SU-DHL-6 (cell line): ENCODE measurements around the gene CCDC18.

Experiments used
- H2AFZ ChIP-seq: fragments of 200-600 bp; sonication (generic); 2 replicates; pipeline ENCODE4 v1.6.1; 2014; ENCODE audit warnings: low read depth, mild to moderate bottlenecking, moderate library complexity, mixed read lengths, antibody characterized with exemption, low read length; ENCODE audit not compliant: severe bottlenecking
- H3F3A ChIP-seq: fragments of 200-600 bp; shearing (Covaris generic); 2 replicates; pipeline ENCODE4 v1.6.0; 2016; ENCODE audit warnings: antibody characterized with exemption, mild to moderate bottlenecking; ENCODE audit not compliant: insufficient read depth
- H3K27ac ChIP-seq: fragments of 200-600 bp; sonication (generic); 2 replicates; pipeline ENCODE4 v1.5.1; 2016; ENCODE audit warnings: low read depth, mild to moderate bottlenecking, low read length, moderate library complexity, mixed read lengths
- H3K27me3 ChIP-seq: fragments of 200-600 bp; sonication (generic), shearing (Covaris generic); 2 replicates; pipeline ENCODE4 v1.6.0; 2014; ENCODE audit warnings: mild to moderate bottlenecking, low read length
- H3K36me3 ChIP-seq: fragments of 200-600 bp; sonication (generic); 2 replicates; pipeline ENCODE4 v1.6.1; 2014; ENCODE audit warnings: mild to moderate bottlenecking, low read length, mixed read lengths
- H3K4me2 ChIP-seq: fragments of 300-600, 200-600 bp; shearing (Covaris generic), sonication (generic); 2 replicates; pipeline ENCODE4 v1.6.0; 2014; ENCODE audit warnings: low read length, low read depth, mild to moderate bottlenecking; ENCODE audit not compliant: poor library complexity, severe bottlenecking
- H3K4me3 ChIP-seq: fragments of 200-600 bp; sonication (generic); 2 replicates; pipeline ENCODE4 v1.5.1; 2014; ENCODE audit warnings: antibody characterized with exemption, low read length, mild to moderate bottlenecking, mixed read lengths; ENCODE audit not compliant: insufficient read depth, poor library complexity, severe bottlenecking
- H3K79me2 ChIP-seq: fragments of 200-600 bp; sonication (generic); 2 replicates; pipeline ENCODE4 v1.6.1; 2014; ENCODE audit warnings: mild to moderate bottlenecking, low read length, moderate library complexity; ENCODE audit not compliant: insufficient read depth
- H3K9ac ChIP-seq: fragments of 200-600 bp; sonication (generic); 2 replicates; pipeline ENCODE4 v1.7.0; 2014; ENCODE audit warnings: mild to moderate bottlenecking, low read length
- H3K9me2 ChIP-seq: fragments of 200-600 bp; sonication (generic); replicated peaks from 2 replicates; pipeline ENCODE4 v1.6.1; 2014; ENCODE audit warnings: low read length; ENCODE audit not compliant: insufficient read depth
- H3K9me3 ChIP-seq: fragments of 200-600 bp; sonication (generic); 2 replicates; pipeline ENCODE4 v1.6.1; 2014; ENCODE audit warnings: low read length, mixed read lengths; ENCODE audit not compliant: insufficient read depth
- H4K20me1 ChIP-seq: fragments of 200-600 bp; sonication (generic); 2 replicates; pipeline ENCODE4 v1.6.1; 2014; ENCODE audit warnings: low read depth, mild to moderate bottlenecking, antibody characterized with exemption, low read length, moderate library complexity, mixed read lengths
- EZH2phosphoT487 ChIP-seq: fragments of 200-600 bp; sonication (generic), shearing (Covaris generic); conservative IDR thresholded peaks from 2 replicates; pipeline ENCODE4 v1.6.1; 2018; ENCODE audit warnings: mild to moderate bottlenecking, antibody characterized with exemption, low read length, moderate library complexity, mixed read lengths
- TF ChIP-seq, protein P1 (sequence below): fragments of 200-600 bp; sonication (generic); IDR thresholded peaks from one replicate; pipeline ENCODE4 v1.5.1; 2017; ENCODE audit warnings: antibody characterized with exemption, mild to moderate bottlenecking, low read length, moderate library complexity; ENCODE audit not compliant: insufficient read depth, poor library complexity, severe bottlenecking

CCDC18 gene

DNA sequence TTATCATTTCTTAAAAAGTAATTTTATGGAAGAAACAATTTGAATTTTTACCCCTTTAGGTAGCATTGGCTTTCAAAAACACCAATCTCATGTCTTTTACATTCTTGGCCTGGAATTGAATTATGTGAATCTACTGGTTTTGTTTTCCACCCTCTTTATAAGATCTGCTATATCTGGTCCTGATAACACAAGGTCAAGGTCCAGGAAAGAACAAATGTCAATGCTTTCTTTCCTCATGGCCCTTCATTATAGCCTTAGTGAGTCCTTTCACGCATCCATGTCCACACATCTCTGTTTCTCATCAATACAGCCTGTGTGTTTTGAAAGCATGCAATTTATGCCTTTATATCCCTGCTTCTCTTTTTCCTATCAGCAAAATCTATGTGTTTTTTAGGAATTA, 141.2 kb downstream of the CCDC18 start:
- Histone ChIP-seq H3K27ac (no peak overlapping the region), H3K9me2 (no peaks in the 10 kb centered on the region), H3F3A (no peaks in the 10 kb centered on the region), H4K20me1 (no peaks in the 10 kb centered on the region), H3K9me3 (no peaks in the 10 kb centered on the region), H3K4me3 (no peak overlapping the region), H3K9ac (no peak overlapping the region), H3K79me2 (no peaks in the 10 kb centered on the region), H2AFZ (no peak overlapping the region), H3K36me3 (no peaks in the 10 kb centered on the region), H3K27me3 (no peaks in the 10 kb centered on the region), H3K4me2 (no peak overlapping the region)
- no peak for TF ChIP-seq EZH2phosphoT487
- TF ChIP-seq, protein P1, sequence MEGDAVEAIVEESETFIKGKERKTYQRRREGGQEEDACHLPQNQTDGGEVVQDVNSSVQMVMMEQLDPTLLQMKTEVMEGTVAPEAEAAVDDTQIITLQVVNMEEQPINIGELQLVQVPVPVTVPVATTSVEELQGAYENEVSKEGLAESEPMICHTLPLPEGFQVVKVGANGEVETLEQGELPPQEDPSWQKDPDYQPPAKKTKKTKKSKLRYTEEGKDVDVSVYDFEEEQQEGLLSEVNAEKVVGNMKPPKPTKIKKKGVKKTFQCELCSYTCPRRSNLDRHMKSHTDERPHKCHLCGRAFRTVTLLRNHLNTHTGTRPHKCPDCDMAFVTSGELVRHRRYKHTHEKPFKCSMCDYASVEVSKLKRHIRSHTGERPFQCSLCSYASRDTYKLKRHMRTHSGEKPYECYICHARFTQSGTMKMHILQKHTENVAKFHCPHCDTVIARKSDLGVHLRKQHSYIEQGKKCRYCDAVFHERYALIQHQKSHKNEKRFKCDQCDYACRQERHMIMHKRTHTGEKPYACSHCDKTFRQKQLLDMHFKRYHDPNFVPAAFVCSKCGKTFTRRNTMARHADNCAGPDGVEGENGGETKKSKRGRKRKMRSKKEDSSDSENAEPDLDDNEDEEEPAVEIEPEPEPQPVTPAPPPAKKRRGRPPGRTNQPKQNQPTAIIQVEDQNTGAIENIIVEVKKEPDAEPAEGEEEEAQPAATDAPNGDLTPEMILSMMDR, result no peak

DNA sequence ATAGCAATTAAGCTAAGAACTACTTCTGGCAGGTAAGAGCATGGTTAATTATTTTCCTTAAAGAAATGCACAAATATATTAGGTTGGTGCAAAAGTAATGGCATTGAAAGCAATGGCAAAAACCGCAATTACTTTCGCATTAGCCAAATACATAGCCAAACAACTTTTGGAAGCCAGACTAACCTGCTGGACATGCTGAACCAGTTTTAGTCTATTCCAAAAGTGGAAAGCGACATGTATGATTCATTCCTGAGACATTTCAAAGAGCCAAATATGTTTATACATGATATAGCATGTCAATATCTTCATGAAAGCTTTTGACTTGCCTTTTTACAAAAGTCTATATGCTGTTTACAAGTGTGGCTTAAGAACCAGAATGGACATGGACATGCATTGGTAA, 141.8 kb downstream of the CCDC18 start:
- no peak overlapping the region for H3K4me3 ChIP-seq
- H3K4me2 ChIP-seq, result no peak overlapping the region
- no peaks in the 10 kb centered on the region for H3K36me3 ChIP-seq
- H3K27ac ChIP-seq, result no peak overlapping the region
- H3K79me2 ChIP-seq, result no peaks in the 10 kb centered on the region
- H4K20me1 ChIP-seq, result no peaks in the 10 kb centered on the region
- H3K9me3 ChIP-seq, result no peaks in the 10 kb centered on the region
- TF ChIP-seq, protein P1, result no peak
- TF ChIP-seq EZH2phosphoT487, result no peak
- H3K9me2 ChIP-seq, result no peaks in the 10 kb centered on the region
- no peak overlapping the region for H2AFZ ChIP-seq
- H3F3A ChIP-seq, result no peaks in the 10 kb centered on the region
- H3K9ac ChIP-seq, result no peak overlapping the region
- H3K27me3 ChIP-seq, result no peaks in the 10 kb centered on the region

DNA sequence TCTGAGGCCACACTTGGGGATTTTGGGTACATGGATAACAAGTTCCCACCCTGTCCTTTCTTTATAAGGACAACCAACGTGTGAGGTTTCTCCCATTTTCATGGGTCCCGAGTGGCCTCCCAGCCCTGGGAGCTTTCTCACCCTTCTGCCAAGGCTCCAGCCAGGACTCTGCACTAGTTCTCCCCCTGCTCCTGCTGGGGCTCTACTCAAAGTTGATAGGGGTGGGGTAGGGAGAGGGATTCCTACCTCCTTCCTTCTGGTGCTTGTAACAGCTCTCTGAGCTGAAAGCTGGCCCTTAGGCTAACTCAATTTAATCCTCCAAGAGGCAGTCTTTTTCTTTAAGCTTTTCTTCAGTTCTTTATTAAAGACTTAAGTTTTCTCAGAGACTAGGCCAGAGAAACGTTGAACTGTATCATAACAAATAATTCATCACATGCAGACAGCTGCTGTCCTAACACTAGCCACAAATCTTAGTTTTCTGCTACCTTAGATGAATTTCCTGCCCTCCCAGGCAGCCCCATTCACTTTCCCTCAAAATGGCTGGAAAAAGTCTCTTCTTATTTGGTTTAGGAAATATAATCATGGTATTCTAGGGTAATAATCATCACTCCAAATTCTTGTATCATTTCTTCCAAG, 142.8 kb downstream of the CCDC18 start:
- Histone ChIP-seq H2AFZ (no peak overlapping the region), H3K4me3 (no peak overlapping the region), H3K4me2 (no peak overlapping the region), H3K79me2 (no peaks in the 10 kb centered on the region), H4K20me1 (no peaks in the 10 kb centered on the region), H3K9ac (no peak overlapping the region), H3F3A (no peaks in the 10 kb centered on the region), H3K36me3 (no peaks in the 10 kb centered on the region), H3K27me3 (no peaks in the 10 kb centered on the region), H3K9me3 (no peaks in the 10 kb centered on the region), H3K27ac (no peak overlapping the region), H3K9me2 (no peaks in the 10 kb centered on the region)
- no peak for TF ChIP-seq EZH2phosphoT487
- TF ChIP-seq, protein P1, result no peak
